C4-2B (cell line): ENCODE results near the gene GP9.

Experiments used
- H3K27ac ChIP-seq: fragments of 450-650 bp; 2 replicates; pipeline ENCODE4 v1.5.1; 2017
- ZFX ChIP-seq: fragments of 450-650 bp; IDR thresholded peaks from 2 replicates; pipeline ENCODE4 v1.6.1; 2017
- TF ChIP-seq, protein P1 (sequence below): fragments of 450-650 bp; conservative IDR thresholded peaks from 2 replicates; pipeline ENCODE4 v1.5.1; 2017; ENCODE audit warnings: mild to moderate bottlenecking

Gene GP9

DNA sequence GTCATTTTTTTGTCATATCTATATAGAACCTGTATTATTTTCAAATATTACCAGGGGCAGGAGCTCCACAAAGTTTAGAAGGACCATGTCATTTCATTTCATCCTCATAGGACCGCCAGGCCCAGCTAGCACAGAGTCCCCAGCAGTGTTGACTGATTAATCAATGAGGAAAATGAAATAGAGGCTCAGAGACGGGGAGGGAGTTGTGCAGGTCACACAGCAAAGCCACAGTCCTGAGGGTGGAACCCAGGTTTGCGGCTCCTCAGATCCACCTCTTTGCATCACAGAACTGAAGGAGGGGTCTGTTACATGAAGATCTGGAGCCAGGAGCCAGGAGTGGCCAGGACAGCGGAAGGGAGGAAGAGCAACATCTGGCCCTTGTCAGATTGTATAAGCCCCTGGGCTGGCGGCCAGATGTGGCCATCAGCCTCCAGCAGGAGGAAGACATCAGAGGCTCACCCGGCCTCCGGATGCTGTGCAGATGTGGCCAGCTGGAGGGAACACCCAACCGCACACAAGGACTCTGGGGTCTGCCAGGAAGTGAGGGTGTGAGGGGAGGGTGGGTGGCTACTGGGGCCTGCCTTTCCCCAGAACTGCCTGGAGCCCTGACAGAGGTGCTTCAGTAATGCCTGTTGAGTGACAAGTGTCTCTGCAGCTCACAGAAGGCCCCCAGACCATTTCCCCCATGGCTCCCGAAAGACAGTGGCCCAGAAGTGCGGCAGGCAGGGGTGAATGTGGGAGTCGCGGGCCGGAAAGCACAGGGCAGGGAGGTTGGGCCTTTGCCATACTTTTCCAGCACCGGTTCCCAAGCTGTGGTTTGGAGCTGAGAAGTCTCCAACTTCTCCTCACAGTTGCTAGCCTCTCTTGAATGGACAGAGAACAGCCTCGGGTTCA, 38.2 kb upstream of the GP9 start:
- TF ChIP-seq, protein P1, sequence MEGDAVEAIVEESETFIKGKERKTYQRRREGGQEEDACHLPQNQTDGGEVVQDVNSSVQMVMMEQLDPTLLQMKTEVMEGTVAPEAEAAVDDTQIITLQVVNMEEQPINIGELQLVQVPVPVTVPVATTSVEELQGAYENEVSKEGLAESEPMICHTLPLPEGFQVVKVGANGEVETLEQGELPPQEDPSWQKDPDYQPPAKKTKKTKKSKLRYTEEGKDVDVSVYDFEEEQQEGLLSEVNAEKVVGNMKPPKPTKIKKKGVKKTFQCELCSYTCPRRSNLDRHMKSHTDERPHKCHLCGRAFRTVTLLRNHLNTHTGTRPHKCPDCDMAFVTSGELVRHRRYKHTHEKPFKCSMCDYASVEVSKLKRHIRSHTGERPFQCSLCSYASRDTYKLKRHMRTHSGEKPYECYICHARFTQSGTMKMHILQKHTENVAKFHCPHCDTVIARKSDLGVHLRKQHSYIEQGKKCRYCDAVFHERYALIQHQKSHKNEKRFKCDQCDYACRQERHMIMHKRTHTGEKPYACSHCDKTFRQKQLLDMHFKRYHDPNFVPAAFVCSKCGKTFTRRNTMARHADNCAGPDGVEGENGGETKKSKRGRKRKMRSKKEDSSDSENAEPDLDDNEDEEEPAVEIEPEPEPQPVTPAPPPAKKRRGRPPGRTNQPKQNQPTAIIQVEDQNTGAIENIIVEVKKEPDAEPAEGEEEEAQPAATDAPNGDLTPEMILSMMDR = no peak
- TF ChIP-seq ZFX = no peak
- no peak overlapping the region for H3K27ac ChIP-seq

DNA sequence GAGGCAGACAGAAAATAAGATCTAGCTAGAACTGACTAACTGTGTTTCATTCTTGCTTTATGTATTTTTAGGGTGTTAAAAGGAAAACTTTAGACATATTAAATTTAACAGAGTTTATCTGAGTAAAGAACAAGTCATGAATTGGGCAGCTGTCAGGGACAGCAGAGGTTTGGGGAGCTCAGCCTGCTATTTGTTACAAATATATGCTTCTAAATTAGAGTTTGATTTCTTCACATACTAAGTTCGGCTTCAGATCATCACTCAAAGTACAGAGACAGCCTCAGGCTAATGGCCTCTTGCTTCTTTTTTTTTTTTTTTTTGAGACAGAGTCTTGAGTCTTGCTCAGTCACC, 37.6 kb upstream of the GP9 start:
- H3K27ac ChIP-seq = no peak overlapping the region

DNA sequence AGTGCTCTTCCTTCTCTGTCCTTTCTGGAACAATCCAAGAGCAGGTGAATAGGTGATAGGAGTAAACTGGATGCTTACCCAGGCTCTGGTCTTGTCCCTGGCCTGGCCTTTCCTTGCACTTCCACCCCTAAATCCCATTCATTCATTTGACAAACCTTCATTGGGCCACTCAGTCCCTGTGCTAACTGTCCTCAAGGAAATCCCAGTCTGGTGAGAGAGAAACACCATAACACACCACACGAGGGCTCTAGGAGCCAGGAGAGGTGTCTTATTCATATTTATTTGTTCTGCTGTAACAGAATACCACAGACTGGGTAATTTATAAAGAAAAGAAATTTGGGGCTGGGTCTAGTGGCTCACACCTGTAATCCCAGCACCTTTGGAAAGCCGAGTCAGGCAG, 36.7 kb upstream of the GP9 start:
- no peak overlapping the region for H3K27ac ChIP-seq
- TF ChIP-seq, protein P1 = no peak; the same call in 1 of the 2 replicates
- TF ChIP-seq ZFX = no peak

More for the DNA sequence above, 37.6 kb upstream of the GP9 start:
- TF ChIP-seq, protein P1 = no peak
- TF ChIP-seq ZFX = no peak

DNA sequence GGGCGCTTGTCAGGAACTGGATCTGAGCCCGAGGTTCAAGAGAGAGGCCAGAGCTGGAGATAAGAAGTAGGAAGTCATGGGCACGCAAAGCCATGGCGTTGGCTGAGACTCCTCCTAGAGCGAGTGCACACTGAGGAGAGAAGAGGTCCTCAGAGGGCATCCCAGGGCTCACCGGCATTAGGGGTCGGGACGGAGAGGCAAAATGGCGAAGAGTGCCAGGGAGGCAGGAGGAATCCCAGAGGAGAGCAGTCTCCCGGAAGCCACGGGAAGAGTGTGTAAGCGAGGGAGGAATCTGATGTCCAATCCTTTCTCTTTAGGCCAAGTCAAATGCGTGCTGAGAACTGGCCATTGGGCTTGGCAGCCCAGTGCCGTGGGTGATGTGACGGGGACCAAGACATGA, 35.5 kb upstream of the GP9 start:
- TF ChIP-seq, protein P1 = no peak
- no peak for TF ChIP-seq ZFX
- H3K27ac ChIP-seq = no peak overlapping the region

- no peak overlapping the region for H3K27ac ChIP-seq
- no peak for TF ChIP-seq ZFX
- TF ChIP-seq, protein P1 = no peak
Measured at GRCh38 chr3:129025691-129026435, 34.7 kb upstream of the GP9 start.

GRCh38 chr3:129026728-129027543, 33.6 kb upstream of the GP9 start:
- TF ChIP-seq, protein P1 = no peak; the same call in 1 of the 2 replicates
- no peak for TF ChIP-seq ZFX
- peak overlapping the region; percentile 24 for H3K27ac ChIP-seq
